Endothelial cell of umbilical vein (primary cell): ENCODE measurements around the gene MOB3A.

ENCODE experiments used
- POLR2A ChIP-seq: IDR thresholded peaks from 2 replicates; pipeline ENCODE4 v1.6.1; 2012; ENCODE audit warnings: low read depth, mild to moderate bottlenecking, control low read depth, low read length
- POLR2AphosphoS5 ChIP-seq: IDR thresholded peaks from 2 replicates; pipeline ENCODE4 v1.6.1; 2012; ENCODE audit warnings: low read depth, mild to moderate bottlenecking, control low read depth, low read length, moderate library complexity; ENCODE audit not compliant: insufficient read depth
- TF ChIP-seq, protein P1 (sequence below), 2 donors: IDR thresholded peaks; 1 replicate in 1 of 2; 2 replicates in 1 of 2; pipeline ENCODE4 v1.5.1; 2011; ENCODE audit warnings: low read length in 2 of 2, mild to moderate bottlenecking in 2 of 2, moderate library complexity in 2 of 2, control low read depth in 1 of 2, inconsistent platforms in 1 of 2, low read depth in 1 of 2; ENCODE audit not compliant: insufficient read depth in 1 of 2; ENCODE audit errors: extremely low read depth in 1 of 2

DNA sequence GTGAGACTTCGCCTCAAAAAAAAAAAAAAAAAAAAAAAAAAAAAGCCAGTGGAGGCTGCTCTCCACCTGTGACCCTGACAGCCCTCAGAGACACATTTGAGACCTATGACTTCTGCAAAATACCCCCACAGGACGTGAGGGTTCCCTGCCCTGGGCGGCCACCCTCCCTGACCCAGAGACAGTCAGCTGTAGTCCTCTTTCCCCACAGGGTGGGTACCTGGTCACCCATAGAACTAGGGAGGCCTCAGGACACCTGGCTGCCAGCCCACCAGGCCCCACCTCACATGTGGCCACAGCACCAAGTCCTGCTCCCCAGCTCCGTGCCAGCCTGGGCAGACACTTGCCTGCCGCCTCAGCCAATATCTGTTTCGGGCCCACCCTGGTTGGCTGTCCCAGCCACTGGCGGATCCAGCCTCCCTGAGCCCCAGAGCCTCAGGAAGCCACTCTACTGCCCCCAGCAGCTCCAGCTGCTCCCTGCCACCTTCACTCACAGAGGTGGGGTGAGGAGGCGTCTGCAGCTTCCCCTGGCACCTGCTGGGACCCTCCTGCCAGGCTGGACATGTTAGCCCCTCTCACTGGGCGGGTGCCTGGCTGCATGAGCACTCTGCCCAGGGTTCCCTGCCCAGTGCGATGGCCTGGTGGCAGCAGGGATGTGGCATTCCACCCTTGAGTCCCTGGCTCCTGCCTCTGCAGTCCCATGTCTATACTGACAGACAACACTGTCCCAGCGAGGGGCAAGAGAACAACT lies 52.0 kb downstream of the MOB3A start:
- TF ChIP-seq, protein P1, sequence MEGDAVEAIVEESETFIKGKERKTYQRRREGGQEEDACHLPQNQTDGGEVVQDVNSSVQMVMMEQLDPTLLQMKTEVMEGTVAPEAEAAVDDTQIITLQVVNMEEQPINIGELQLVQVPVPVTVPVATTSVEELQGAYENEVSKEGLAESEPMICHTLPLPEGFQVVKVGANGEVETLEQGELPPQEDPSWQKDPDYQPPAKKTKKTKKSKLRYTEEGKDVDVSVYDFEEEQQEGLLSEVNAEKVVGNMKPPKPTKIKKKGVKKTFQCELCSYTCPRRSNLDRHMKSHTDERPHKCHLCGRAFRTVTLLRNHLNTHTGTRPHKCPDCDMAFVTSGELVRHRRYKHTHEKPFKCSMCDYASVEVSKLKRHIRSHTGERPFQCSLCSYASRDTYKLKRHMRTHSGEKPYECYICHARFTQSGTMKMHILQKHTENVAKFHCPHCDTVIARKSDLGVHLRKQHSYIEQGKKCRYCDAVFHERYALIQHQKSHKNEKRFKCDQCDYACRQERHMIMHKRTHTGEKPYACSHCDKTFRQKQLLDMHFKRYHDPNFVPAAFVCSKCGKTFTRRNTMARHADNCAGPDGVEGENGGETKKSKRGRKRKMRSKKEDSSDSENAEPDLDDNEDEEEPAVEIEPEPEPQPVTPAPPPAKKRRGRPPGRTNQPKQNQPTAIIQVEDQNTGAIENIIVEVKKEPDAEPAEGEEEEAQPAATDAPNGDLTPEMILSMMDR (IDR thresholded peaks at IDR 0.05; ENCODE audit: extremely low read depth in 1 of 2, insufficient read depth in 1 of 2, low read depth in 1 of 2, low read length in 2 of 2), result no peak
- TF ChIP-seq POLR2A, result no peak
- TF ChIP-seq POLR2AphosphoS5, result no peak
